ENCODE measurements around the gene OR51A4. TPM values are rescaled to one million over a fixed set of nuclear protein-coding genes. Genes with fewer than 3 reads are reported as not detected.

OR51A4 gene
- not detected in 2 replicates for total RNA-seq

GRCh38 chr11:4947505-4947904 lies at the start of gene OR51A4:
TSS of gene OR51A4 (minus strand) at chr11:4947605. CDS start at chr11:4947100, 505 bp downstream.

GRCh38 chr11:4994551-4994950 lies 47.1 kb upstream of the OR51A4 start, which contains the start of gene OR51L1:
TSS of gene OR51L1 (plus strand) at chr11:4994851. CDS start at chr11:4998983, 4,132 bp downstream.

GRCh38 chr11:4955613-4956012 lies 8.2 kb upstream of the OR51A4 start, which contains the start of gene OR51A2:
TSS of gene OR51A2 (minus strand) at chr11:4955713. CDS start at chr11:4955713, 0 bp downstream.

GRCh38 chr11:4924239-4924638 lies 23.2 kb downstream of the OR51A4 start, which contains the start of gene OR51G1:
TSS of gene OR51G1 (minus strand) at chr11:4924339. CDS start at chr11:4924339, 0 bp downstream.

GRCh38 chr11:4919250-4919649 lies 28.2 kb downstream of the OR51A4 start, which contains the start of gene OR51G2:
TSS of gene OR51G2 (minus strand) at chr11:4919350. CDS start at chr11:4915663, 3,687 bp downstream.

GRCh38 chr11:4903484-4903883 lies 43.9 kb downstream of the OR51A4 start, which contains the start of gene OR51A7:
TSS of gene OR51A7 (plus strand) at chr11:4903783. CDS start at chr11:4907370, 3,587 bp downstream.

Other genes starting within 250 kb of the OR51A4 start
- gene OR51E2, start 249.8 kb downstream of the OR51A4 start, total RNA-seq, result not detected in 2 replicates
- not detected in 2 replicates for gene MMP26, start 242.8 kb downstream of the OR51A4 start, total RNA-seq
- not detected in 2 replicates for gene OR51F1, start 177.7 kb downstream of the OR51A4 start, total RNA-seq
- gene OR52R1, start 143.2 kb downstream of the OR51A4 start, total RNA-seq, result not detected in 2 replicates
- gene OR51F2, start 126.3 kb downstream of the OR51A4 start, total RNA-seq, result not detected in 2 replicates
- not detected in 2 replicates for gene OR51S1, start 98.4 kb downstream of the OR51A4 start, total RNA-seq
- gene OR51T1, start 65.7 kb downstream of the OR51A4 start, total RNA-seq, result not detected in 2 replicates
- not detected in 2 replicates for gene OR51A7, start 43.8 kb downstream of the OR51A4 start, total RNA-seq
- not detected in 2 replicates for gene OR51G2, start 28.3 kb downstream of the OR51A4 start, total RNA-seq
- gene OR51G1, start 23.3 kb downstream of the OR51A4 start, total RNA-seq, result not detected in 2 replicates
- not detected in 2 replicates for gene OR51A2, start 8.1 kb upstream of the OR51A4 start, total RNA-seq
- gene OR51L1, start 47.2 kb upstream of the OR51A4 start, total RNA-seq, result not detected in 2 replicates
- gene OR52J3, start 98.9 kb upstream of the OR51A4 start, total RNA-seq, result not detected in 2 replicates
- not detected in 2 replicates for gene OR52E2, start 112.0 kb upstream of the OR51A4 start, total RNA-seq
- gene OR52E1, start 122.0 kb upstream of the OR51A4 start, total RNA-seq, result not detected in 2 replicates
- gene OR52A5, start 190.8 kb upstream of the OR51A4 start, total RNA-seq, result not detected in 2 replicates
- not detected in 2 replicates for gene OR52A1, start 207.2 kb upstream of the OR51A4 start, total RNA-seq